ENCODE data around the gene PDLIM3. TPM values are rescaled to one million over a fixed set of nuclear protein-coding genes. Genes with fewer than 3 reads are reported as not detected.

Gene PDLIM3
- total and polyA plus RNA-seq, 2 of the 4 experiments (the other 2 are of a cell fraction), result 6.4 to 11.7 TPM

GRCh38 chr4:185523862-185524261 lies 11.4 kb downstream of the PDLIM3 start:
- H2AFZ ChIP-seq (replicated peaks; ENCODE audit: low read length, poor library complexity), result no peak overlapping the region
- no peak overlapping the region for H4K5ac ChIP-seq (ENCODE audit: low read depth, low read length)
- H2BK5ac ChIP-seq (ENCODE audit: low read depth, low read length, poor library complexity, severe bottlenecking), result no peak overlapping the region
- no peak overlapping the region for H2AK5ac ChIP-seq (ENCODE audit: low read depth, low read length)
- H3K4me2 ChIP-seq (ENCODE audit: low read depth, low read length), result no peak overlapping the region
- no TSS peak for BruUV-seq (replicated peaks)
- H3K14ac ChIP-seq (replicated peaks; ENCODE audit: low read depth, low read length), result no peak overlapping the region
- intact Hi-C loops (cut with micrococcal nuclease), result no loop called here
- no peak overlapping the region for H3K4me3 ChIP-seq (ENCODE audit: insufficient read depth, low read depth, low read length)
- no peak overlapping the region for H3K4ac ChIP-seq (ENCODE audit: low read depth, low read length)
- H3K36me3 ChIP-seq (ENCODE audit: control insufficient read depth, insufficient read depth, low read length), result no peaks in the 10 kb centered on the region
- no peaks in the 10 kb centered on the region for H4K20me1 ChIP-seq (ENCODE audit: insufficient read depth, low read length)
- no peak overlapping the region for H3K27ac ChIP-seq (ENCODE audit: insufficient read depth, low read length)
- H3K23ac ChIP-seq (ENCODE audit: low read depth, low read length), result no peak overlapping the region
- H3K79me1 ChIP-seq (ENCODE audit: low read depth in 1 of 2, low read length in 2 of 2), result 0 out of 4 replicates have a peak, but pooled peaks cover 0 to 3% of the 10 kb centered on the region in 2 experiments
- peaks cover 4% of the 10 kb centered on the region; the same call in 1 of the 2 replicates for H3K9me1 ChIP-seq (ENCODE audit: insufficient read depth, low read length)
- H2BK20ac ChIP-seq (ENCODE audit: low read depth, low read length), result no peak overlapping the region
- in situ Hi-C loops (cut with MboI; ENCODE audit: low sequenced_read_pairs), result no loop called here
- H3K56ac ChIP-seq (ENCODE audit: extremely low read depth, insufficient read depth, low read length), result no peak overlapping the region
- no peak overlapping the region for H2AK9ac ChIP-seq (replicated peaks; ENCODE audit: low read depth, low read length, poor library complexity)
- peaks cover 2% of the 10 kb centered on the region; the same call in 1 of the 2 replicates for H3K4me1 ChIP-seq (ENCODE audit: control insufficient read depth, insufficient read depth, low read length)
- no peak overlapping the region for H2BK15ac ChIP-seq (ENCODE audit: low read depth, low read length)
- CTCF ChIA-PET, result interaction anchor here (0.6 kb wide), 1 partner anchor 8 kb away, joined by 3 read pairs; no protein-coding TSS in a partner anchor
- TF ChIP-seq, protein P1, sequence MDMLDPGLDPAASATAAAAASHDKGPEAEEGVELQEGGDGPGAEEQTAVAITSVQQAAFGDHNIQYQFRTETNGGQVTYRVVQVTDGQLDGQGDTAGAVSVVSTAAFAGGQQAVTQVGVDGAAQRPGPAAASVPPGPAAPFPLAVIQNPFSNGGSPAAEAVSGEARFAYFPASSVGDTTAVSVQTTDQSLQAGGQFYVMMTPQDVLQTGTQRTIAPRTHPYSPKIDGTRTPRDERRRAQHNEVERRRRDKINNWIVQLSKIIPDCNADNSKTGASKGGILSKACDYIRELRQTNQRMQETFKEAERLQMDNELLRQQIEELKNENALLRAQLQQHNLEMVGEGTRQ (IDR thresholded peaks at IDR 0.05; ENCODE audit: low read depth, low read length), result no peak
- TF ChIP-seq NFE2L2 (IDR thresholded peaks at IDR 0.05; ENCODE audit: low read depth, low read length) (no peak), RAD21 (IDR thresholded peaks at IDR 0.05; ENCODE audit: low read length) (no peak), CEBPB (IDR thresholded peaks at IDR 0.05; ENCODE audit: low read depth, low read length) (no peak), SMC3 (IDR thresholded peaks at IDR 0.05; ENCODE audit: low read depth, low read length) (no peak), MAFK (IDR thresholded peaks at IDR 0.05; ENCODE audit: low read depth, low read length) (no peak), MXI1 (IDR thresholded peaks at IDR 0.05; ENCODE audit: borderline replicate concordance, low read depth, low read length) (no peak), MAZ (IDR thresholded peaks at IDR 0.05; ENCODE audit: borderline replicate concordance, low read depth, low read length) (no peak), CTCF (conservative IDR thresholded peaks at IDR 0.05; ENCODE audit: low read depth, low read length) (no peak), BHLHE40 (IDR thresholded peaks at IDR 0.05; ENCODE audit: low read depth, low read length) (no peak), POLR2A (IDR thresholded peaks at IDR 0.05; ENCODE audit: low read depth, low read length) (no peak), CHD1 (IDR thresholded peaks at IDR 0.05; ENCODE audit: low read depth, low read length) (no peak), RCOR1 (IDR thresholded peaks at IDR 0.05; ENCODE audit: insufficient replicate concordance, low read length) (no peak)
- TF ChIP-seq, protein P2, sequence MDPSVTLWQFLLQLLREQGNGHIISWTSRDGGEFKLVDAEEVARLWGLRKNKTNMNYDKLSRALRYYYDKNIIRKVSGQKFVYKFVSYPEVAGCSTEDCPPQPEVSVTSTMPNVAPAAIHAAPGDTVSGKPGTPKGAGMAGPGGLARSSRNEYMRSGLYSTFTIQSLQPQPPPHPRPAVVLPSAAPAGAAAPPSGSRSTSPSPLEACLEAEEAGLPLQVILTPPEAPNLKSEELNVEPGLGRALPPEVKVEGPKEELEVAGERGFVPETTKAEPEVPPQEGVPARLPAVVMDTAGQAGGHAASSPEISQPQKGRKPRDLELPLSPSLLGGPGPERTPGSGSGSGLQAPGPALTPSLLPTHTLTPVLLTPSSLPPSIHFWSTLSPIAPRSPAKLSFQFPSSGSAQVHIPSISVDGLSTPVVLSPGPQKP (IDR thresholded peaks at IDR 0.05; ENCODE audit: borderline replicate concordance, low read depth, low read length), result no peak
- ATAC-seq (ENCODE audit: low read depth), result no peak
- POLR2A ChIA-PET (ENCODE audit: unreplicated experiment), result no interaction called here
- no peak for DNase-seq
- H3K27me3 ChIP-seq (ENCODE audit: control insufficient read depth, insufficient read depth, low read length), result no peaks in the 10 kb centered on the region
- H4K91ac ChIP-seq (ENCODE audit: insufficient read depth, low read depth, low read length), result no peak overlapping the region
- no peak overlapping the region for H3K18ac ChIP-seq (ENCODE audit: low read depth, low read length)
- H4K8ac ChIP-seq (ENCODE audit: low read depth in 2 of 2, low read length in 2 of 2), result no peak overlapping the region
- dilution Hi-C loops (cut with HindIII; ENCODE audit: low sequenced_read_pairs, unreplicated experiment), result no loop called here
- no peak overlapping the region for H2BK120ac ChIP-seq (ENCODE audit: low read depth, low read length)
- WGBS, 2 experiments (ENCODE audit: extremely low coverage in 2 of 2, insufficient read length in 1 of 2), result 100% methylated on average over 3 of the region's 7 CpGs; no CpG with 5 or more reads in 1 of the 2 experiments
- no peak overlapping the region for H3K9ac ChIP-seq (ENCODE audit: low read depth, low read length)
- H3K9me3 ChIP-seq (ENCODE audit: control insufficient read depth, insufficient read depth, low read length), result peaks cover 7% of the 10 kb centered on the region

All from IMR-90 (cell line).